Measurements from ENCODE around the gene MAP3K19.
"Not testable (repeated sequence)": the region's sequence is repeated elsewhere in the genome, so short reads cannot be mapped to it uniquely, and the experiment has no call there.

MAP3K19 gene

GRCh38 chr2:134982603-134983002, 64.6 kb downstream of the MAP3K19 start:
- peak; percentile 49 for DNase-seq

GRCh38 chr2:134980639-134981038, 66.6 kb downstream of the MAP3K19 start:
- no peak for DNase-seq

GRCh38 chr2:134979221-134979620, 68.0 kb downstream of the MAP3K19 start:
- no peak for DNase-seq

- DNase-seq = not testable (repeated sequence)
These were observed 70.1 kb downstream of the MAP3K19 start for GRCh38 chr2:134977104-134977503.

GRCh38 chr2:134976074-134976702, 71.1 kb downstream of the MAP3K19 start:
- peak; percentile 76 for DNase-seq

GRCh38 chr2:134975281-134976009, 71.8 kb downstream of the MAP3K19 start:
- DNase-seq = no peak

- no peak for DNase-seq
These were observed 73.8 kb downstream of the MAP3K19 start for GRCh38 chr2:134973241-134974138.

GRCh38 chr2:134967166-134967565, 80.1 kb downstream of the MAP3K19 start:
- peak; percentile 23 for DNase-seq

- DNase-seq = no peak
These were observed 89.8 kb downstream of the MAP3K19 start for GRCh38 chr2:134957477-134957876.

- DNase-seq = no peak
These were observed 91.5 kb downstream of the MAP3K19 start for GRCh38 chr2:134955744-134956143.

GRCh38 chr2:134954065-134954464, 93.2 kb downstream of the MAP3K19 start:
- DNase-seq = no peak

- DNase-seq = no peak
These were observed 94.6 kb downstream of the MAP3K19 start for GRCh38 chr2:134952608-134953007.

GRCh38 chr2:134950886-134951285, 96.4 kb downstream of the MAP3K19 start:
- peak; percentile 18 for DNase-seq

- DNase-seq = no peak
These were observed 97.1 kb downstream of the MAP3K19 start for GRCh38 chr2:134949981-134950708.

GRCh38 chr2:134946073-134946472, 101.2 kb downstream of the MAP3K19 start:
- no peak for DNase-seq

GRCh38 chr2:134944975-134945374, 102.3 kb downstream of the MAP3K19 start:
- DNase-seq = no peak

- peak; percentile 45 for DNase-seq
These were observed 103.7 kb downstream of the MAP3K19 start for GRCh38 chr2:134943540-134943939.

- peak; percentile 18 for DNase-seq
These were observed 110.6 kb downstream of the MAP3K19 start for GRCh38 chr2:134936691-134937090.

GRCh38 chr2:134934641-134935040, 112.6 kb downstream of the MAP3K19 start:
- DNase-seq = no peak

GRCh38 chr2:134934150-134934549, 113.1 kb downstream of the MAP3K19 start:
- DNase-seq = no peak

GRCh38 chr2:134933732-134934131, 113.5 kb downstream of the MAP3K19 start:
- DNase-seq = no peak

- DNase-seq = no peak
These were observed 114.3 kb downstream of the MAP3K19 start for GRCh38 chr2:134932864-134933526.

Data from hematopoietic multipotent progenitor cell treated with erythropoietin and hydrocortisone succinate and interleukin-3 and kit ligand, for 4 days (in vitro differentiated cells).